ENCODE results near the gene RBBP8. TPM values are rescaled to one million over a fixed set of nuclear protein-coding genes. Genes with fewer than 3 reads are reported as not detected.

Gene RBBP8
- total and polyA plus RNA-seq, 10 of the 15 experiments (the other 5 are each of a cell fraction or from before 2014, with no cell fraction given), result 46.2 to 82.3 (median 68.7) TPM

- POLR2A ChIA-PET, result no interaction called here
- no peaks in the 10 kb centered on the region for H3K27me3 ChIP-seq (replicated peaks in 1 of 2; ENCODE audit: control insufficient read depth in 2 of 2, insufficient read depth in 2 of 2, low read length in 1 of 2)
- intact Hi-C loops (cut with micrococcal nuclease; ENCODE audit: unreplicated experiment) (loop anchor here (5.0 kb wide), 1 partner anchor 380 kb away; no protein-coding TSS in a partner anchor), in situ Hi-C loops (cut with MboI) (no loop called here)
- H3K27ac ChIP-seq (ENCODE audit: control insufficient read depth, insufficient read depth), result no peak overlapping the region
- RAD21 ChIA-PET (ENCODE audit: unreplicated experiment), result interaction anchor here (0.6 to 1.2 kb wide), 5 partner anchors 12 to 196 kb away, joined by 3 read pairs; no protein-coding TSS in a partner anchor
- WGBS (ENCODE audit: insufficient coverage, insufficient replicate concordance, low lambda C conversion rate, missing lambda C conversion rate), result 95% methylated on average over 4 of the region's 4 CpGs
- no peak for FAIRE-seq
- SMC1A ChIA-PET (ENCODE audit: uncharacterized antibody, unreplicated experiment), result interaction anchor here (0.7 to 2.8 kb wide), 8 partner anchors 9 to 379 kb away, joined by 3 to 12 read pairs (median 3); no protein-coding TSS in a partner anchor
- no peak overlapping the region for H2AFZ ChIP-seq (ENCODE audit: control insufficient read depth, low read depth, low read length)
- CTCF ChIA-PET, result interaction anchor here (0.6 to 2.7 kb wide), 9 partner anchors 8 to 380 kb away, joined by 3 to 14 read pairs (median 5); no protein-coding TSS in a partner anchor
- H3K79me2 ChIP-seq (ENCODE audit: control insufficient read depth, insufficient read depth, low read length), result no peaks in the 10 kb centered on the region
- H3K4me2 ChIP-seq (ENCODE audit: control insufficient read depth, insufficient read depth), result no peak overlapping the region
- no peak for ATAC-seq
- no peak for DNase-seq (ENCODE audit: low read depth, low spot score)
- H3K4me1 ChIP-seq (ENCODE audit: control insufficient read depth, insufficient read depth, low read length), result no peaks in the 10 kb centered on the region
- H3K4me3 ChIP-seq, result no peak overlapping the region
- no peaks in the 10 kb centered on the region for H4K20me1 ChIP-seq (ENCODE audit: control insufficient read depth, insufficient read depth)
- TF ChIP-seq CEBPB (IDR thresholded peaks at IDR 0.05; ENCODE audit: borderline replicate concordance in 1 of 2, low read depth in 2 of 2, low read length in 2 of 2), result no peak
- no peak for TF ChIP-seq STAT3 (IDR thresholded peaks at IDR 0.05; ENCODE audit: low read depth, low read length)
- no peak for TF ChIP-seq USF1 (IDR thresholded peaks at IDR 0.05; ENCODE audit: borderline replicate concordance, extremely low read length, insufficient read depth, low read depth, low read length)
- BruUV-seq (replicated peaks), result no TSS peak
- H3K9ac ChIP-seq (ENCODE audit: control insufficient read depth, insufficient read depth, low read length), result no peak overlapping the region
- H3K36me3 ChIP-seq (ENCODE audit: control insufficient read depth in 2 of 2, insufficient read depth in 2 of 2, low read length in 1 of 2), result peaks cover 0 to 1% of the 10 kb centered on the region in 2 experiments; a peak in 1 of 4 replicates
- no peaks in the 10 kb centered on the region for H3K9me3 ChIP-seq (replicated peaks; ENCODE audit: control insufficient read depth, insufficient read depth, low read length)
These were observed 99.0 kb downstream of the RBBP8 start for GRCh38 chr18:23032030-23032582.

GRCh38 chr18:23033056-23033455, 99.9 kb downstream of the RBBP8 start:
- intact Hi-C loops (cut with micrococcal nuclease; ENCODE audit: unreplicated experiment) (loop anchor here (5.0 kb wide), 1 partner anchor 379 kb away; no protein-coding TSS in a partner anchor), in situ Hi-C loops (cut with MboI) (no loop called here)
- no TSS peak for BruUV-seq (replicated peaks)
- Histone ChIP-seq H3K4me1 (ENCODE audit: control insufficient read depth, insufficient read depth, low read length) (no peaks in the 10 kb centered on the region), H4K20me1 (ENCODE audit: control insufficient read depth, insufficient read depth) (no peaks in the 10 kb centered on the region), H3K9me3 (replicated peaks; ENCODE audit: control insufficient read depth, insufficient read depth, low read length) (no peaks in the 10 kb centered on the region), H3K4me3 (no peak overlapping the region), H3K4me2 (ENCODE audit: control insufficient read depth, insufficient read depth) (no peak overlapping the region), H3K27ac (ENCODE audit: control insufficient read depth, insufficient read depth) (no peak overlapping the region), H3K36me3 (ENCODE audit: control insufficient read depth in 2 of 2, insufficient read depth in 2 of 2, low read length in 1 of 2) (peaks cover 0 to 1% of the 10 kb centered on the region in 2 experiments; a peak in 1 of 4 replicates), H2AFZ (ENCODE audit: control insufficient read depth, low read depth, low read length) (no peak overlapping the region), H3K27me3 (replicated peaks in 1 of 2; ENCODE audit: control insufficient read depth in 2 of 2, insufficient read depth in 2 of 2, low read length in 1 of 2) (no peaks in the 10 kb centered on the region), H3K79me2 (ENCODE audit: control insufficient read depth, insufficient read depth, low read length) (no peaks in the 10 kb centered on the region), H3K9ac (ENCODE audit: control insufficient read depth, insufficient read depth, low read length) (no peak overlapping the region)
- SMC1A ChIA-PET (ENCODE audit: uncharacterized antibody, unreplicated experiment), result interaction anchor here (0.9 to 2.8 kb wide), 7 partner anchors 9 to 380 kb away, joined by 3 to 12 read pairs (median 3); no protein-coding TSS in a partner anchor
- DNase-seq (ENCODE audit: low read depth, low spot score), result no peak
- POLR2A ChIA-PET, result no interaction called here
- WGBS (ENCODE audit: insufficient coverage, insufficient replicate concordance, low lambda C conversion rate, missing lambda C conversion rate), result 89% methylated on average over 5 of the region's 5 CpGs
- no peak for ATAC-seq
- CTCF ChIA-PET, result interaction anchor here (0.7 to 1.3 kb wide), 4 partner anchors 9 to 325 kb away, joined by 3 read pairs; no protein-coding TSS in a partner anchor
- RAD21 ChIA-PET (ENCODE audit: unreplicated experiment), result interaction anchor here (0.6 to 1.1 kb wide), 2 partner anchors 10 to 442 kb away, joined by 3 to 5 read pairs; no protein-coding TSS in a partner anchor
- no peak for FAIRE-seq
- TF ChIP-seq TCF12 (IDR thresholded peaks at IDR 0.05; ENCODE audit: low read depth, low read length) (no peak), BHLHE40 (IDR thresholded peaks at IDR 0.05; ENCODE audit: borderline replicate concordance in 1 of 2, low read depth in 2 of 2, low read length in 1 of 2) (no peak), ZZZ3 (IDR thresholded peaks at IDR 0.05; ENCODE audit: control insufficient read depth, insufficient read length, low read depth) (no peak), BCLAF1 (IDR thresholded peaks at IDR 0.05) (no peak), GABPA (IDR thresholded peaks at IDR 0.05; ENCODE audit: low read depth) (no peak)
